Measurements from ENCODE around the gene JMJD1C. TPM values are rescaled to one million over a fixed set of nuclear protein-coding genes. Genes with fewer than 3 reads are reported as not detected.

Gene JMJD1C
- total and polyA plus RNA-seq, 8 donors, result 25.6 to 56.9 (median 36.7) TPM

DNA sequence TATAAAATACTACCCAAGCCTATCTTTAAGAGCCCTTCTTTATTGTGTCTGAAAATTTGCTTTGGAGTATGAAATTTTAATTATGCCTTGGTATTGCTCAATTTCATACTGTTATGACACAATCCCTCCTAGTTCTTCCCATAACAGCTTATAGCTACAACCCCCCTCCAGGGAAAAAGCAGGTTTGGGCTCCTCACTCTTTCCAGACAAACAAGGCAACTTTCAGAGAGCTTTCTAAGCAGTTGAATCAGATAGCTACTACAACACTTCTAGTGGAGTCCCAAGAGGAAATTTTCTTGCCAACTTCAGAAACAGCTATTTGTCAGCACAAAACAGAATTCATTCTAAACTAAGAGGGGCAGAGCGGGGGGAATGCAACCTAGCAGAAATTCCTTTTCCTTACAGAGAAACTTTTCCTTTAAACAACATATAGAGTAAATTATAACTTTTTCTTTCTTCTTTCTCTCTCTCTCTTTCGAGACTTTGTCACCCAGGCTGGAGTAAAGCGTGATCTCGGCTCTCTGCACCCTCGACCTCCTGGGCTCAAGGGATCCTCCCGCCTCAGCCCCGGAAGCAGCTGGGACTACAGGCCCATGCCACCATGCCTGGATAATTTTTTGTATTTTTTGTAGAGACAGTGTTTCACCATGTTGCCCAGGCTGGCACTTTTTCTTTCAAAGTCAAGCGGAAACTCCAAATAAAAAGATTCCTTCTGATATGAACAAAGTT, 26.0 kb upstream of the JMJD1C start:
- Histone ChIP-seq H3K27ac (peak overlapping the region in 1 of 4 donors; percentile 5), H3K4me3 (no peak overlapping the region), H3K9me3 (no peaks in the 10 kb centered on the region), H3K27me3 (no peaks in the 10 kb centered on the region), H3K4me1 (peaks cover 5 to 10% (median 6%) of the 10 kb centered on the region in 3 donors), H3K36me3 (no peaks in the 10 kb centered on the region)
- ATAC-seq (peak; percentile 68 to 85 (median 72)), FAIRE-seq (no peak), DNase-seq (no peak)
- intact Hi-C loops (cut with DNase I), result no loop called here
- TF ChIP-seq, protein P1, sequence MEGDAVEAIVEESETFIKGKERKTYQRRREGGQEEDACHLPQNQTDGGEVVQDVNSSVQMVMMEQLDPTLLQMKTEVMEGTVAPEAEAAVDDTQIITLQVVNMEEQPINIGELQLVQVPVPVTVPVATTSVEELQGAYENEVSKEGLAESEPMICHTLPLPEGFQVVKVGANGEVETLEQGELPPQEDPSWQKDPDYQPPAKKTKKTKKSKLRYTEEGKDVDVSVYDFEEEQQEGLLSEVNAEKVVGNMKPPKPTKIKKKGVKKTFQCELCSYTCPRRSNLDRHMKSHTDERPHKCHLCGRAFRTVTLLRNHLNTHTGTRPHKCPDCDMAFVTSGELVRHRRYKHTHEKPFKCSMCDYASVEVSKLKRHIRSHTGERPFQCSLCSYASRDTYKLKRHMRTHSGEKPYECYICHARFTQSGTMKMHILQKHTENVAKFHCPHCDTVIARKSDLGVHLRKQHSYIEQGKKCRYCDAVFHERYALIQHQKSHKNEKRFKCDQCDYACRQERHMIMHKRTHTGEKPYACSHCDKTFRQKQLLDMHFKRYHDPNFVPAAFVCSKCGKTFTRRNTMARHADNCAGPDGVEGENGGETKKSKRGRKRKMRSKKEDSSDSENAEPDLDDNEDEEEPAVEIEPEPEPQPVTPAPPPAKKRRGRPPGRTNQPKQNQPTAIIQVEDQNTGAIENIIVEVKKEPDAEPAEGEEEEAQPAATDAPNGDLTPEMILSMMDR (IDR thresholded peaks at IDR 0.05), result no peak
- WGBS, 2 donors, result 89 to 96% methylated on average over 8 of the region's 8 CpGs

GRCh38 chr10:63489838-63490237, 24.1 kb upstream of the JMJD1C start:
- Histone ChIP-seq H3K27me3 (no peaks in the 10 kb centered on the region), H3K4me1 (peaks cover 5 to 12% (median 9%) of the 10 kb centered on the region in 3 donors), H3K4me3 (no peak overlapping the region), H3K36me3 (no peaks in the 10 kb centered on the region), H3K27ac (no peak overlapping the region), H3K9me3 (no peaks in the 10 kb centered on the region)
- no peak for DNase-seq
- FAIRE-seq, result no peak
- 96% methylated on average over 3 of the region's 3 CpGs for WGBS, 2 donors
- TF ChIP-seq, protein P1 (IDR thresholded peaks at IDR 0.05), result no peak
- no peak for ATAC-seq
- intact Hi-C loops (cut with DNase I), result no loop called here

- DNase-seq, result no peak
- H3K4me1 ChIP-seq, result peaks cover 5 to 12% (median 9%) of the 10 kb centered on the region in 3 donors
- H3K36me3 ChIP-seq, result no peaks in the 10 kb centered on the region
- intact Hi-C loops (cut with DNase I), result no loop called here
- no peaks in the 10 kb centered on the region for H3K27me3 ChIP-seq
- 80 to 87% methylated on average over 3 of the region's 3 CpGs for WGBS, 2 donors
- FAIRE-seq, result no peak
- no peak overlapping the region for H3K4me3 ChIP-seq
- no peaks in the 10 kb centered on the region for H3K9me3 ChIP-seq
- TF ChIP-seq, protein P1 (IDR thresholded peaks at IDR 0.05), result no peak
- H3K27ac ChIP-seq, result no peak overlapping the region
- no peak for ATAC-seq
Observed at GRCh38 chr10:63487990-63488389, 22.2 kb upstream of the JMJD1C start.

DNA sequence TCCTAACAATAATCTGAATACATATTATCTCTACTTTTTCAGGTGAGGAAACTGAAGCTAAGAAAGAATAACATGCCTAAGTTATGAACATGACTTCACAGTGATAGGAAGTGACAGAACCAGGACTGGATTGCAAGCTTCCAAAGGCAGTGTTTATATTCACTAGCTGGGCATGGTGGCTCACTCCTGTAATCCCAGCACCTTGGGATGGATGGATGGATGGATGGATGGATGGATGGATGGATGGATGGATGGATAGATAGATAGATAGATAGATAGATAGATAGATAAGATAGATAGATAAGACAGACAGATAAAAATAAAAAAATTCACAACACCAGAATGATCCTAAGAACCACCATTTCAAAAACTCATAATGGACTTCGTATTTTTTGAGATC, 18.2 kb upstream of the JMJD1C start:
- DNase-seq, result no peak
- 92 to 94% methylated on average over 1 of the region's 1 CpG for WGBS, 2 donors
- Histone ChIP-seq H3K27ac (no peak overlapping the region), H3K4me3 (no peak overlapping the region), H3K4me1 (peaks cover 0 to 4% (median 4%) of the 10 kb centered on the region in 3 donors), H3K36me3 (no peaks in the 10 kb centered on the region), H3K27me3 (no peaks in the 10 kb centered on the region), H3K9me3 (no peaks in the 10 kb centered on the region)
- TF ChIP-seq, protein P1 (IDR thresholded peaks at IDR 0.05), result no peak
- intact Hi-C loops (cut with DNase I), result no loop called here
- no peak for ATAC-seq
- FAIRE-seq, result no peak

GRCh38 chr10:63481815-63482421, 16.1 kb upstream of the JMJD1C start:
- 83% methylated on average over 6 of the region's 6 CpGs for WGBS, 2 donors
- TF ChIP-seq, protein P1 (IDR thresholded peaks at IDR 0.05), result no peak
- peaks cover 0 to 8% (median 4%) of the 10 kb centered on the region in 3 donors for H3K4me1 ChIP-seq
- no peaks in the 10 kb centered on the region for H3K9me3 ChIP-seq
- H3K27ac ChIP-seq, result no peak overlapping the region
- H3K36me3 ChIP-seq, result no peaks in the 10 kb centered on the region
- FAIRE-seq (no peak), ATAC-seq (no peak), DNase-seq (no peak)
- H3K27me3 ChIP-seq, result no peaks in the 10 kb centered on the region
- intact Hi-C loops (cut with DNase I), result no loop called here
- no peak overlapping the region for H3K4me3 ChIP-seq

Measured in pancreas (tissue), 10 donors.